NCI-H2107 treated with DMSO at 0.1 percent for 48 hours (cell line): Measurements from ENCODE around the gene COG7.
"Not testable (repeated sequence)": the region's sequence is repeated elsewhere in the genome, so short reads cannot be mapped to it uniquely, and the experiment has no call there.

Source experiments
- DNase-seq: peaks from one replicate; lab custom pipeline; 2025; ENCODE audit not compliant: unreplicated experiment; lab: John Stamatoyannopoulos, UW

Gene COG7

GRCh38 chr16:23452572-23453337 lies at the start of gene COG7:
COG7 (minus strand) TSS chr16:23453189; CDS start chr16:23452994, 195 bp downstream.
- peak; percentile 46 for DNase-seq

- DNase-seq: no peak
Observed at GRCh38 chr16:23502466-23502865, 49.5 kb upstream of the COG7 start.

- DNase-seq: no peak
Observed at GRCh38 chr16:23501291-23501690, 48.3 kb upstream of the COG7 start.

- DNase-seq: no peak
Observed at GRCh38 chr16:23500862-23501225, 47.9 kb upstream of the COG7 start.

GRCh38 chr16:23500212-23500861 lies 47.3 kb upstream of the COG7 start:
- no peak for DNase-seq

- DNase-seq: no peak
Observed at GRCh38 chr16:23499801-23500200, 46.8 kb upstream of the COG7 start.

GRCh38 chr16:23498863-23499262 lies 45.9 kb upstream of the COG7 start:
- no peak for DNase-seq

GRCh38 chr16:23497543-23497868 lies 44.5 kb upstream of the COG7 start:
- DNase-seq: no peak

- no peak for DNase-seq
Observed at GRCh38 chr16:23496821-23497542, 44.0 kb upstream of the COG7 start.

GRCh38 chr16:23495671-23496070 lies 42.7 kb upstream of the COG7 start:
- DNase-seq: no peak

GRCh38 chr16:23494188-23494587 lies 41.2 kb upstream of the COG7 start:
- no peak for DNase-seq

- no peak for DNase-seq
Observed at GRCh38 chr16:23491490-23492391, 38.8 kb upstream of the COG7 start.

- no peak for DNase-seq
Observed at GRCh38 chr16:23486480-23486879, 33.5 kb upstream of the COG7 start.

- no peak for DNase-seq
Observed at GRCh38 chr16:23485841-23486240, 32.9 kb upstream of the COG7 start.

GRCh38 chr16:23485257-23485614 lies 32.2 kb upstream of the COG7 start:
- DNase-seq: no peak

GRCh38 chr16:23484510-23485256 lies 31.7 kb upstream of the COG7 start:
- DNase-seq: no peak

- DNase-seq: not testable (repeated sequence)
Observed at GRCh38 chr16:23483492-23483891, 30.5 kb upstream of the COG7 start.

- no peak for DNase-seq
Observed at GRCh38 chr16:23482778-23483177, 29.8 kb upstream of the COG7 start.

GRCh38 chr16:23480257-23480656 lies 27.3 kb upstream of the COG7 start:
- DNase-seq: no peak

- DNase-seq: no peak
Observed at GRCh38 chr16:23479138-23479537, 26.1 kb upstream of the COG7 start.

GRCh38 chr16:23478566-23478965 lies 25.6 kb upstream of the COG7 start:
- no peak for DNase-seq
